ENCODE results near the gene RAB4A. TPM values are rescaled to one million over a fixed set of nuclear protein-coding genes. Genes with fewer than 3 reads are reported as not detected.

Gene RAB4A
- total RNA-seq, 2 experiments from 2014 or later: 17.5 to 27.9 TPM

GRCh38 chr1:229319487-229319886 is 48.6 kb downstream of the RAB4A start:
- CTCF ChIA-PET (ENCODE audit: unreplicated experiment): interaction anchor here (0.5 kb wide), 1 partner anchor 11 kb away, joined by 4 read pairs; no protein-coding TSS in a partner anchor
- no peak for TF ChIP-seq CTCF (conservative IDR thresholded peaks at IDR 0.05; ENCODE audit: low read length)
- TF ChIP-seq EZH2phosphoT487 (IDR thresholded peaks at IDR 0.05; ENCODE audit: borderline replicate concordance, low read depth, low read length): no peak

GRCh38 chr1:229323201-229323600 is 52.3 kb downstream of the RAB4A start:
- peaks cover 59% of the 10 kb centered on the region for H3K36me3 ChIP-seq (ENCODE audit: insufficient read depth, low read length)
- no peaks in the 10 kb centered on the region for H3K79me2 ChIP-seq (ENCODE audit: insufficient read depth, low read depth, low read length)
- POLR2A ChIA-PET: interaction anchor here (0.7 to 1.0 kb wide), 2 partner anchors 13 to 20 kb away, joined by 3 to 5 read pairs; no protein-coding TSS in a partner anchor
- no peak overlapping the region for H3K4me2 ChIP-seq (ENCODE audit: low read length)
- no peak for DNase-seq (ENCODE audit: low spot score)
- no peak for TF ChIP-seq CTCF (conservative IDR thresholded peaks at IDR 0.05; ENCODE audit: low read length)
- no peak for TF ChIP-seq EZH2phosphoT487 (IDR thresholded peaks at IDR 0.05; ENCODE audit: borderline replicate concordance, low read depth, low read length)
- BruUV-seq (replicated peaks): no TSS peak
- no peaks in the 10 kb centered on the region for H3K4me1 ChIP-seq (ENCODE audit: insufficient read depth, low read length, poor library complexity, severe bottlenecking)
- no peaks in the 10 kb centered on the region for H3K9me3 ChIP-seq (ENCODE audit: low read length)
- intact Hi-C loops (cut with micrococcal nuclease; ENCODE audit: unreplicated experiment): no loop called here
- CTCF ChIA-PET (ENCODE audit: unreplicated experiment): no interaction called here
- H3K4me3 ChIP-seq (ENCODE audit: low read depth, low read length, poor library complexity, severe bottlenecking): no peak overlapping the region
- H3K27ac ChIP-seq (ENCODE audit: low read depth, low read length, poor library complexity, severe bottlenecking): no peak overlapping the region
- no peaks in the 10 kb centered on the region for H4K20me1 ChIP-seq (ENCODE audit: insufficient read depth, low read length)
- H3K9me2 ChIP-seq (ENCODE audit: insufficient read depth, low read length): no peaks in the 10 kb centered on the region
- no peak overlapping the region for H2AFZ ChIP-seq (ENCODE audit: low read length)

More at GRCh38 chr1:229319487-229319886, 48.6 kb downstream of the RAB4A start:
- no peak overlapping the region for H3K27ac ChIP-seq (ENCODE audit: low read depth, low read length, poor library complexity, severe bottlenecking)
- no peak overlapping the region for H3K4me2 ChIP-seq (ENCODE audit: low read length)
- H3K79me2 ChIP-seq (ENCODE audit: insufficient read depth, low read depth, low read length): no peaks in the 10 kb centered on the region
- no peaks in the 10 kb centered on the region for H3K4me1 ChIP-seq (ENCODE audit: insufficient read depth, low read length, poor library complexity, severe bottlenecking)
- intact Hi-C loops (cut with micrococcal nuclease; ENCODE audit: unreplicated experiment): no loop called here
- H3K9me2 ChIP-seq (ENCODE audit: insufficient read depth, low read length): no peaks in the 10 kb centered on the region
- H4K20me1 ChIP-seq (ENCODE audit: insufficient read depth, low read length): no peaks in the 10 kb centered on the region
- H3K36me3 ChIP-seq (ENCODE audit: insufficient read depth, low read length): peaks cover 35% of the 10 kb centered on the region
- H3K4me3 ChIP-seq (ENCODE audit: low read depth, low read length, poor library complexity, severe bottlenecking): no peak overlapping the region
- H2AFZ ChIP-seq (ENCODE audit: low read length): no peak overlapping the region
- DNase-seq (ENCODE audit: low spot score): no peak
- no peaks in the 10 kb centered on the region for H3K9me3 ChIP-seq (ENCODE audit: low read length)
- no TSS peak for BruUV-seq (replicated peaks)
- POLR2A ChIA-PET: no interaction called here

GRCh38 chr1:229323885-229324553 is 53.1 kb downstream of the RAB4A start:
- H3K36me3 ChIP-seq (ENCODE audit: insufficient read depth, low read length): peaks cover 63% of the 10 kb centered on the region
- no peak for DNase-seq (ENCODE audit: low spot score)
- no TSS peak for BruUV-seq (replicated peaks)
- ChIA-PET CTCF (ENCODE audit: unreplicated experiment) (no interaction called here), POLR2A (interaction anchor here (0.7 to 1.2 kb wide), 3 partner anchors 10 to 21 kb away, joined by 3 to 5 read pairs (median 4); no protein-coding TSS in a partner anchor)
- H3K4me1 ChIP-seq (ENCODE audit: insufficient read depth, low read length, poor library complexity, severe bottlenecking): no peaks in the 10 kb centered on the region
- no peaks in the 10 kb centered on the region for H3K9me3 ChIP-seq (ENCODE audit: low read length)
- H2AFZ ChIP-seq (ENCODE audit: low read length): no peak overlapping the region
- intact Hi-C loops (cut with micrococcal nuclease; ENCODE audit: unreplicated experiment): no loop called here
- H3K4me3 ChIP-seq (ENCODE audit: low read depth, low read length, poor library complexity, severe bottlenecking): no peak overlapping the region
- TF ChIP-seq CTCF (conservative IDR thresholded peaks at IDR 0.05; ENCODE audit: low read length) (no peak), EZH2phosphoT487 (IDR thresholded peaks at IDR 0.05; ENCODE audit: borderline replicate concordance, low read depth, low read length) (no peak)
- H3K4me2 ChIP-seq (ENCODE audit: low read length): no peak overlapping the region
- H4K20me1 ChIP-seq (ENCODE audit: insufficient read depth, low read length): no peaks in the 10 kb centered on the region
- H3K79me2 ChIP-seq (ENCODE audit: insufficient read depth, low read depth, low read length): no peaks in the 10 kb centered on the region
- no peak overlapping the region for H3K27ac ChIP-seq (ENCODE audit: low read depth, low read length, poor library complexity, severe bottlenecking)
- H3K9me2 ChIP-seq (ENCODE audit: insufficient read depth, low read length): no peaks in the 10 kb centered on the region

Data from OCI-LY7 (cell line).